ENCODE results near the gene SLC46A2. TPM values are rescaled to one million over a fixed set of nuclear protein-coding genes. Genes with fewer than 3 reads are reported as not detected.

The SLC46A2 gene
- total and polyA plus RNA-seq, 2 experiments from 2014 or later: 0.11 TPM; not detected in 1

- TF ChIP-seq, protein P1, sequence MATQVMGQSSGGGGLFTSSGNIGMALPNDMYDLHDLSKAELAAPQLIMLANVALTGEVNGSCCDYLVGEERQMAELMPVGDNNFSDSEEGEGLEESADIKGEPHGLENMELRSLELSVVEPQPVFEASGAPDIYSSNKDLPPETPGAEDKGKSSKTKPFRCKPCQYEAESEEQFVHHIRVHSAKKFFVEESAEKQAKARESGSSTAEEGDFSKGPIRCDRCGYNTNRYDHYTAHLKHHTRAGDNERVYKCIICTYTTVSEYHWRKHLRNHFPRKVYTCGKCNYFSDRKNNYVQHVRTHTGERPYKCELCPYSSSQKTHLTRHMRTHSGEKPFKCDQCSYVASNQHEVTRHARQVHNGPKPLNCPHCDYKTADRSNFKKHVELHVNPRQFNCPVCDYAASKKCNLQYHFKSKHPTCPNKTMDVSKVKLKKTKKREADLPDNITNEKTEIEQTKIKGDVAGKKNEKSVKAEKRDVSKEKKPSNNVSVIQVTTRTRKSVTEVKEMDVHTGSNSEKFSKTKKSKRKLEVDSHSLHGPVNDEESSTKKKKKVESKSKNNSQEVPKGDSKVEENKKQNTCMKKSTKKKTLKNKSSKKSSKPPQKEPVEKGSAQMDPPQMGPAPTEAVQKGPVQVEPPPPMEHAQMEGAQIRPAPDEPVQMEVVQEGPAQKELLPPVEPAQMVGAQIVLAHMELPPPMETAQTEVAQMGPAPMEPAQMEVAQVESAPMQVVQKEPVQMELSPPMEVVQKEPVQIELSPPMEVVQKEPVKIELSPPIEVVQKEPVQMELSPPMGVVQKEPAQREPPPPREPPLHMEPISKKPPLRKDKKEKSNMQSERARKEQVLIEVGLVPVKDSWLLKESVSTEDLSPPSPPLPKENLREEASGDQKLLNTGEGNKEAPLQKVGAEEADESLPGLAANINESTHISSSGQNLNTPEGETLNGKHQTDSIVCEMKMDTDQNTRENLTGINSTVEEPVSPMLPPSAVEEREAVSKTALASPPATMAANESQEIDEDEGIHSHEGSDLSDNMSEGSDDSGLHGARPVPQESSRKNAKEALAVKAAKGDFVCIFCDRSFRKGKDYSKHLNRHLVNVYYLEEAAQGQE (IDR thresholded peaks at IDR 0.05; ENCODE audit: unreplicated experiment): no peak
- TF ChIP-seq ZNF114 (CRISPR knock-in tag; IDR thresholded peaks at IDR 0.05): no peak
- no peak for TF ChIP-seq EZH2phosphoT487 (IDR thresholded peaks at IDR 0.05; ENCODE audit: unreplicated experiment)
- no peak for TF ChIP-seq CREB1 (CRISPR knock-in tag; IDR thresholded peaks at IDR 0.05; ENCODE audit: low read depth)
- no peak for TF ChIP-seq EZH2 (IDR thresholded peaks at IDR 0.05; ENCODE audit: low read depth, unreplicated experiment)
- TF ChIP-seq, protein P2, sequence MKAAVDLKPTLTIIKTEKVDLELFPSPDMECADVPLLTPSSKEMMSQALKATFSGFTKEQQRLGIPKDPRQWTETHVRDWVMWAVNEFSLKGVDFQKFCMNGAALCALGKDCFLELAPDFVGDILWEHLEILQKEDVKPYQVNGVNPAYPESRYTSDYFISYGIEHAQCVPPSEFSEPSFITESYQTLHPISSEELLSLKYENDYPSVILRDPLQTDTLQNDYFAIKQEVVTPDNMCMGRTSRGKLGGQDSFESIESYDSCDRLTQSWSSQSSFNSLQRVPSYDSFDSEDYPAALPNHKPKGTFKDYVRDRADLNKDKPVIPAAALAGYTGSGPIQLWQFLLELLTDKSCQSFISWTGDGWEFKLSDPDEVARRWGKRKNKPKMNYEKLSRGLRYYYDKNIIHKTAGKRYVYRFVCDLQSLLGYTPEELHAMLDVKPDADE (IDR thresholded peaks at IDR 0.05): no peak
- no peak for TF ChIP-seq ZNF331 (CRISPR knock-in tag; IDR thresholded peaks at IDR 0.05; ENCODE audit: low read depth)
These were observed 43.0 kb upstream of the SLC46A2 start (continued) for GRCh38 chr9:112933696-112934095.

DNA sequence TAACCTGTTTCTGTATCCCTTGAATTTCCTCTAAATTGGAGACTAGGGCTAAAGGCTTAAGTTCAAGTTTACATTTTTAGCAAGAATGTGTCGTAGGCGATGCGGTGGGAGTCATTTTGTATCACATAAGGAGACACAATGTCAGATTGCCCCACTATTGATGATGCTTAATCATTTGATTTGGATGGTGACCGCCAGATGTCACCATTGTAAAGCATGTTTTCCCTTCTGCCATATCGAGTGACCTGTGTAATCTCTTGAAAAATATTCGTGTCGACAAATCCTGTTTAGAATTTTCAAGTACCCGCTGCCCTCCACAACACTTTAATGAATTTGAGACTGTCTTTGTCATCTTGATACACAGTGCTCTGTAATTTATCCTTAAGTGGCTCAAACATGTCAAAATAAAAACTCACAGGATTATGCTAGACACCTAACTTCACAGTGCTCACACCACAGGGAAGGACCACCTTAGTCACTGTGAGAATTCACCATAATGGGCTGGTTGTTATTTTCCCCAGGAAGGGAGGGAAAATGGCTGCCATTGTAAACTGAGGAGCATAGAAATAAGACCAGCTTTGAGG, 34.5 kb upstream of the SLC46A2 start:
- Histone ChIP-seq H2AFZ (peak overlapping the region; percentile 33; the same call in 1 of the 2 replicates), H4K20me1 (replicated peaks; ENCODE audit: insufficient read depth) (no peaks in the 10 kb centered on the region), H3K4me2 (no peak overlapping the region), H3K27me3 (ENCODE audit: insufficient read depth) (peaks cover 26% of the 10 kb centered on the region; the same call in 1 of the 2 replicates), H3K27ac (ENCODE audit: low read depth) (no peak overlapping the region), H3K4me1 (ENCODE audit: insufficient read depth) (no peaks in the 10 kb centered on the region), H3F3A (replicated peaks; ENCODE audit: low read depth) (no peaks in the 10 kb centered on the region), H3K9me2 (ENCODE audit: insufficient read depth) (no peaks in the 10 kb centered on the region), H3K79me2 (replicated peaks; ENCODE audit: insufficient read depth) (no peaks in the 10 kb centered on the region), H3K36me3 (ENCODE audit: insufficient read depth) (no peaks in the 10 kb centered on the region), H3K4me3 (no peak overlapping the region)
- Mint-ChIP-seq H3K36me3 (ENCODE audit: low read depth) (no peaks in the 10 kb centered on the region), H3K27ac (peak overlapping the region; percentile 14; the same call in 1 of the 2 replicates), H3K27me3 (ENCODE audit: insufficient read depth, low read depth, poor library complexity) (peaks cover 6% of the 10 kb centered on the region), H3K4me1 (peaks cover 2% of the 10 kb centered on the region; the same call in 1 of the 3 replicates), H3K4me3 (no peak overlapping the region), H3K9me3 (no peaks in the 10 kb centered on the region)
- peak; percentile 84 for ATAC-seq
- DNase-seq (ENCODE audit: low spot score): peak; percentile 69
- TF ChIP-seq, protein P3, sequence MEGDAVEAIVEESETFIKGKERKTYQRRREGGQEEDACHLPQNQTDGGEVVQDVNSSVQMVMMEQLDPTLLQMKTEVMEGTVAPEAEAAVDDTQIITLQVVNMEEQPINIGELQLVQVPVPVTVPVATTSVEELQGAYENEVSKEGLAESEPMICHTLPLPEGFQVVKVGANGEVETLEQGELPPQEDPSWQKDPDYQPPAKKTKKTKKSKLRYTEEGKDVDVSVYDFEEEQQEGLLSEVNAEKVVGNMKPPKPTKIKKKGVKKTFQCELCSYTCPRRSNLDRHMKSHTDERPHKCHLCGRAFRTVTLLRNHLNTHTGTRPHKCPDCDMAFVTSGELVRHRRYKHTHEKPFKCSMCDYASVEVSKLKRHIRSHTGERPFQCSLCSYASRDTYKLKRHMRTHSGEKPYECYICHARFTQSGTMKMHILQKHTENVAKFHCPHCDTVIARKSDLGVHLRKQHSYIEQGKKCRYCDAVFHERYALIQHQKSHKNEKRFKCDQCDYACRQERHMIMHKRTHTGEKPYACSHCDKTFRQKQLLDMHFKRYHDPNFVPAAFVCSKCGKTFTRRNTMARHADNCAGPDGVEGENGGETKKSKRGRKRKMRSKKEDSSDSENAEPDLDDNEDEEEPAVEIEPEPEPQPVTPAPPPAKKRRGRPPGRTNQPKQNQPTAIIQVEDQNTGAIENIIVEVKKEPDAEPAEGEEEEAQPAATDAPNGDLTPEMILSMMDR (conservative IDR thresholded peaks at IDR 0.05; ENCODE audit: low read depth in 2 of 2): peak; percentile 71 to 83
- no peak for TF ChIP-seq POLR2AphosphoS5 (IDR thresholded peaks at IDR 0.05; ENCODE audit: low read depth)
